Measurements from ENCODE around the gene EYS. TPM values are rescaled to one million over a fixed set of nuclear protein-coding genes. Genes with fewer than 3 reads are reported as not detected.
"Not testable (repeated sequence)": the region's sequence is repeated elsewhere in the genome, so short reads cannot be mapped to it uniquely, and the experiment has no call there.

The EYS gene
- total RNA-seq, 1 donor from 2014 or later = not detected

- no peak for ATAC-seq
Measured at GRCh38 chr6:65071480-65071879, 635.5 kb downstream of the EYS start.

- ATAC-seq = no peak
Measured at GRCh38 chr6:65064844-65065243, 642.2 kb downstream of the EYS start.

- ATAC-seq = no peak
Measured at GRCh38 chr6:65059568-65059967, 647.5 kb downstream of the EYS start.

- ATAC-seq = no peak
Measured at GRCh38 chr6:65055545-65055944, 651.5 kb downstream of the EYS start.

- no peak for ATAC-seq
Measured at GRCh38 chr6:65052626-65053025, 654.4 kb downstream of the EYS start.

GRCh38 chr6:65045801-65046200 lies 661.2 kb downstream of the EYS start:
- no peak for ATAC-seq

- no peak for ATAC-seq
Measured at GRCh38 chr6:65014006-65014405, 693.0 kb downstream of the EYS start.

GRCh38 chr6:65006788-65007187 lies 700.2 kb downstream of the EYS start:
- ATAC-seq = no peak

- ATAC-seq = no peak
Measured at GRCh38 chr6:65004283-65004682, 702.7 kb downstream of the EYS start.

- not testable (repeated sequence) for ATAC-seq
Measured at GRCh38 chr6:65002882-65003281, 704.1 kb downstream of the EYS start.

GRCh38 chr6:65000815-65001214 lies 706.2 kb downstream of the EYS start:
- no peak for ATAC-seq

GRCh38 chr6:64998204-64998603 lies 708.8 kb downstream of the EYS start:
- no peak for ATAC-seq

- ATAC-seq = no peak
Measured at GRCh38 chr6:64996301-64996700, 710.7 kb downstream of the EYS start.

- no peak for ATAC-seq
Measured at GRCh38 chr6:64990652-64991304, 716.2 kb downstream of the EYS start.

GRCh38 chr6:64988148-64988547 lies 718.9 kb downstream of the EYS start:
- ATAC-seq = no peak

GRCh38 chr6:64987066-64987465 lies 720.0 kb downstream of the EYS start:
- ATAC-seq = no peak

GRCh38 chr6:64985726-64986125 lies 721.3 kb downstream of the EYS start:
- no peak for ATAC-seq

- ATAC-seq = no peak
Measured at GRCh38 chr6:64984948-64985347, 722.1 kb downstream of the EYS start.

- no peak for ATAC-seq
Measured at GRCh38 chr6:64983089-64983488, 723.9 kb downstream of the EYS start.

- no peak for ATAC-seq
Measured at GRCh38 chr6:64973142-64973541, 733.9 kb downstream of the EYS start.

- ATAC-seq = no peak
Measured at GRCh38 chr6:64969139-64969538, 737.9 kb downstream of the EYS start.

GRCh38 chr6:64955435-64955848 lies 751.6 kb downstream of the EYS start:
- ATAC-seq = peak; percentile 38

GRCh38 chr6:64949257-64949656 lies 757.8 kb downstream of the EYS start:
- no peak for ATAC-seq

- no peak for ATAC-seq
Measured at GRCh38 chr6:64948261-64948660, 758.8 kb downstream of the EYS start.

GRCh38 chr6:64945450-64945849 lies 761.6 kb downstream of the EYS start:
- no peak for ATAC-seq

Data from esophagus mucosa (tissue), 1 donor.